GM10266 (cell line): ENCODE data around the gene CNTN5.

Experiments
- DNase-seq: peaks from one replicate; pipeline ENCODE4 v3.0.0; 2012; ENCODE audit errors: extremely low spot score
- CTCF ChIP-seq: IDR thresholded peaks from 2 replicates; pipeline ENCODE4 v1.5.1; 2012; ENCODE audit warnings: mild to moderate bottlenecking, low read depth; ENCODE audit not compliant: control insufficient read depth, insufficient read depth; ENCODE audit errors: missing control alignments

CNTN5 gene

DNA sequence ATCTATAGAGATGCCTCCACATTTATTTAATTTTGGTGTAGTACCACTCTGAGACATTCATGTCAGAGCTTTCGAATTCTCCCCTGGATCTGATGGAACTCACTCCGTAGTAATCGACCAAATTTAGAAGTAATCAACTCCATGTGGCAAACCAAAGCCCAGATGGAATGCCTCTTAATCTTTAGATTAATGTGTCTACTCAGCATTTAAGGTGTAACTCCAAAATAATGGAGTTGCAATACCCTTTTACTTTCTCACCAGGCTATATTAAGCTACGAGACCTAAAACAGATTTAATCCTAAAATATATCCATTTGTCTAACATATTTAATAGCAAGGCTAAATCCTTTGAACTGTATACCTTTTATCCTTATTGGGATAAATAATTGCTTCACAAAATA lies 473.3 kb downstream of the CNTN5 start:
- DNase-seq = no peak
- TF ChIP-seq CTCF = no peak

GRCh38 chr11:99501655-99502054 lies 480.9 kb downstream of the CNTN5 start:
- no peak for DNase-seq
- TF ChIP-seq CTCF = no peak

- TF ChIP-seq CTCF = no peak
- DNase-seq = no peak
Observed at GRCh38 chr11:99505316-99505715, 484.6 kb downstream of the CNTN5 start.

- TF ChIP-seq CTCF = no peak
- no peak for DNase-seq
Observed at GRCh38 chr11:99505831-99506230, 485.1 kb downstream of the CNTN5 start.

GRCh38 chr11:99509863-99510262 lies 489.1 kb downstream of the CNTN5 start:
- no peak for DNase-seq
- TF ChIP-seq CTCF = no peak

- DNase-seq = no peak
- TF ChIP-seq CTCF = no peak
Observed at GRCh38 chr11:99513368-99513767, 492.6 kb downstream of the CNTN5 start.

DNA sequence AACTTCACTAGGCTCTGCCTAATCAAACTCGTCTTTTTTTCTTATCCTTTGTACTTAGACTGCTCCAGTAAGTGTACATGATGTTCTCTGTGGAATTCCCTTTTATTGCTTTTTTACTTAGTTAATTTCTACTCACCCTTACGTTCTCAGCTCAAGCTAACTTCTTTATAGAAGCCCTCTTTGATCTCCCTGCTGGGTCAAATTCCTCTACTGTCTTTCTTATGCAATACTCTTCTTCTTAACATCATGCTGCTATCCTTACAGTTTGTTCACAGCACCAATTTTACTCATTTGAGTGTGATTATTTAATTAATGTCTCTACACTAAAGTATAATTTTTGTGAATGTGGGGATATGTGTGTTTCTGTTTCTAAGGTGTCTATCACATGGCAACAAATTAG lies 498.3 kb downstream of the CNTN5 start:
- TF ChIP-seq CTCF = no peak
- DNase-seq = no peak
